ENCODE measurements around the gene ULK3. TPM values are rescaled to one million over a fixed set of nuclear protein-coding genes. Genes with fewer than 3 reads are reported as not detected.

ULK3 gene
- total RNA-seq, 2 experiments from 2014 or later, result 37.8 to 38.9 TPM

DNA sequence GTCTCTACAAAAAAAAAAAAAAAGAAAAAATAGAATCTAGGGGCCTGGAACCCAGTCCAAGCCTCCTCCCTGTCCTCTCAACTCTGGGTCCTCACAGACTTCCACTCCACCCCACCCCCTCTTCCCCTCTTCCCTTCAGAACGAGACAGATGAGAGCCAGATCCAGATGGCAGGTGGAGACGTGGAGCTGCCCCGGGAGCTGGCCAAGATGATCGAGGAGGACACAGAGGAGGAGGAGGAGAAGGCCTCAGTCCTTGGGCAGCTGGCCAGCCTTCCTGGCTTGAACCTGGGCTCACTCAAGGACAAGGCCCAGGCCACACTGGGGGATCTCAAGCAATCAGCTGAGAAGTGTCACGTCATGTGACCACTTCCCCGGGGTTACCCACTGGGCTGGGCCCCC is 13.0 kb downstream of the ULK3 start:
- intact Hi-C loops (cut with DNase I, micrococcal nuclease), result loop anchor here in 1 of 2 experiments (10.0 kb wide), 1 partner anchor 195 kb away; no protein-coding TSS in a partner anchor
- H3K4me3 Mint-ChIP-seq, result no peak overlapping the region
- Histone ChIP-seq H3K9me3 (ENCODE audit: control insufficient read depth in 1 of 2, insufficient read depth in 1 of 2, low read length in 2 of 2) (peaks cover 0 to 8% of the 10 kb centered on the region in 2 experiments), H3K27me3 (ENCODE audit: control insufficient read depth in 1 of 2, insufficient read depth in 2 of 2, low read length in 2 of 2) (peaks cover 20% of the 10 kb centered on the region in 2 experiments), H3K27ac (ENCODE audit: low read depth in 1 of 2, low read length in 2 of 2) (no peak overlapping the region), H3K4me3 (ENCODE audit: low read length) (no peak overlapping the region), H3K36me3 (ENCODE audit: insufficient read depth, low read length) (no peaks in the 10 kb centered on the region), H3K4me1 (ENCODE audit: insufficient read depth, low read length) (peaks cover 6% of the 10 kb centered on the region)
- H3K27me3 Mint-ChIP-seq, result peaks cover 28% of the 10 kb centered on the region
- ATAC-seq (ENCODE audit: poor library complexity) (no peak), DNase-seq (no peak)
- H3K36me3 Mint-ChIP-seq (ENCODE audit: low read depth), result no peaks in the 10 kb centered on the region
- CTCF ChIA-PET, result no interaction called here
- H3K9me3 Mint-ChIP-seq, result no peaks in the 10 kb centered on the region
- POLR2A ChIA-PET, result no interaction called here
- no peaks in the 10 kb centered on the region for H3K4me1 Mint-ChIP-seq (ENCODE audit: low read depth)
- TF ChIP-seq, protein P1, sequence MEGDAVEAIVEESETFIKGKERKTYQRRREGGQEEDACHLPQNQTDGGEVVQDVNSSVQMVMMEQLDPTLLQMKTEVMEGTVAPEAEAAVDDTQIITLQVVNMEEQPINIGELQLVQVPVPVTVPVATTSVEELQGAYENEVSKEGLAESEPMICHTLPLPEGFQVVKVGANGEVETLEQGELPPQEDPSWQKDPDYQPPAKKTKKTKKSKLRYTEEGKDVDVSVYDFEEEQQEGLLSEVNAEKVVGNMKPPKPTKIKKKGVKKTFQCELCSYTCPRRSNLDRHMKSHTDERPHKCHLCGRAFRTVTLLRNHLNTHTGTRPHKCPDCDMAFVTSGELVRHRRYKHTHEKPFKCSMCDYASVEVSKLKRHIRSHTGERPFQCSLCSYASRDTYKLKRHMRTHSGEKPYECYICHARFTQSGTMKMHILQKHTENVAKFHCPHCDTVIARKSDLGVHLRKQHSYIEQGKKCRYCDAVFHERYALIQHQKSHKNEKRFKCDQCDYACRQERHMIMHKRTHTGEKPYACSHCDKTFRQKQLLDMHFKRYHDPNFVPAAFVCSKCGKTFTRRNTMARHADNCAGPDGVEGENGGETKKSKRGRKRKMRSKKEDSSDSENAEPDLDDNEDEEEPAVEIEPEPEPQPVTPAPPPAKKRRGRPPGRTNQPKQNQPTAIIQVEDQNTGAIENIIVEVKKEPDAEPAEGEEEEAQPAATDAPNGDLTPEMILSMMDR (IDR thresholded peaks at IDR 0.05), result no peak
- no peak overlapping the region for H3K27ac Mint-ChIP-seq

DNA sequence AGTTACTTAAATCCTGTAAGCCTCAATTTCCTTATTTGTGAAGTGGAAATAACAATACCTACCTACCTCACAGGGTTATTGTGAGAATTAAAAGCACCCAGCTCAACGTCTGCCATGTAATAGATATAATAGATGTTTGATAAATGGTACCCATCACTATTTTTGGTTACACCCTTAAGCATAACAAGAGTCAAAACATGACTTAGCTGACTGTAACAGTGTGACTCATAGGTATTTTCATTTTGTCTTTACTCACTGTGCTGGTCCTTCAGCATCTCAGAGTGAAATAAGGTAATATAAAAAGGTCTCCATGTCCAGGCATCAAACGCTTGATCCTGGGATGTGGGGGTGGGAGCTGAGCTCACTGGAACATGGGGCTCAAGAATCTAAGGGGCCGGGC is 13.5 kb downstream of the ULK3 start:
- H3K4me3 Mint-ChIP-seq, result no peak overlapping the region
- peaks cover 0 to 8% of the 10 kb centered on the region in 2 experiments for H3K9me3 ChIP-seq (ENCODE audit: control insufficient read depth in 1 of 2, insufficient read depth in 1 of 2, low read length in 2 of 2)
- ChIA-PET CTCF (no interaction called here), POLR2A (interaction anchor here (0.9 kb wide), 1 partner anchor 42 kb away, joined by 3 read pairs; no protein-coding TSS in a partner anchor)
- no peaks in the 10 kb centered on the region for H3K9me3 Mint-ChIP-seq
- TF ChIP-seq, protein P1 (IDR thresholded peaks at IDR 0.05), result no peak
- peaks cover 6% of the 10 kb centered on the region for H3K4me1 ChIP-seq (ENCODE audit: insufficient read depth, low read length)
- H3K27ac Mint-ChIP-seq, result no peak overlapping the region
- H3K36me3 Mint-ChIP-seq (ENCODE audit: low read depth), result no peaks in the 10 kb centered on the region
- no peak for DNase-seq
- no peak overlapping the region for H3K27ac ChIP-seq (ENCODE audit: low read depth in 1 of 2, low read length in 2 of 2)
- no peak for ATAC-seq (ENCODE audit: poor library complexity)
- peaks cover 20% of the 10 kb centered on the region in 2 experiments for H3K27me3 ChIP-seq (ENCODE audit: control insufficient read depth in 1 of 2, insufficient read depth in 2 of 2, low read length in 2 of 2)
- intact Hi-C loops (cut with DNase I, micrococcal nuclease), result no loop called here
- H3K4me3 ChIP-seq (ENCODE audit: low read length), result no peak overlapping the region
- H3K27me3 Mint-ChIP-seq, result peaks cover 33% of the 10 kb centered on the region
- no peaks in the 10 kb centered on the region for H3K4me1 Mint-ChIP-seq (ENCODE audit: low read depth)
- H3K36me3 ChIP-seq (ENCODE audit: insufficient read depth, low read length), result no peaks in the 10 kb centered on the region

DNA sequence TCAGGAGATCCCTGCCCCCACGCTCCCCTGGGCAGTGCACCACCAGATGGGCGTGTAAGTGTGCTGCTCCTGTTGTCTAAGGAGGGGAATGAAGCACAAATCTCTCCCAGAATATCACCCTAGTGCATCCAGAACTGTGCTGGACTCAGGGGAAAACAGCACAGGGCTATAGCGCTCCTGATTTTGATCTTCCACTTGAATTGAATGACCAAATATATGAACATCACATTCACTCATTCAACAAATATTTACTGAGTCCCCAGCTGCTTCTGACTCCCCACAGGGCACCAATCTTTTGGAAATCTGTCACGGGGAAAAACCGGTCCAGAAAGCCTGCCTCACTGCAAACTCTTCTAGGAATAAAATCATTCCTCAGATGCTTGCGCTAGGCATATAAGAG is 14.1 kb downstream of the ULK3 start:
- H3K9me3 ChIP-seq (ENCODE audit: control insufficient read depth in 1 of 2, insufficient read depth in 1 of 2, low read length in 2 of 2), result peaks cover 0 to 8% of the 10 kb centered on the region in 2 experiments
- TF ChIP-seq, protein P1 (IDR thresholded peaks at IDR 0.05), result no peak
- no peak overlapping the region for H3K4me3 Mint-ChIP-seq
- H3K9me3 Mint-ChIP-seq, result no peaks in the 10 kb centered on the region
- H3K27ac ChIP-seq (ENCODE audit: low read depth in 1 of 2, low read length in 2 of 2), result no peak overlapping the region
- H3K36me3 Mint-ChIP-seq (ENCODE audit: low read depth), result no peaks in the 10 kb centered on the region
- no peaks in the 10 kb centered on the region for H3K36me3 ChIP-seq (ENCODE audit: insufficient read depth, low read length)
- H3K27ac Mint-ChIP-seq, result no peak overlapping the region
- H3K4me1 ChIP-seq (ENCODE audit: insufficient read depth, low read length), result peaks cover 6% of the 10 kb centered on the region
- intact Hi-C loops (cut with DNase I, micrococcal nuclease), result no loop called here
- H3K4me1 Mint-ChIP-seq (ENCODE audit: low read depth), result no peaks in the 10 kb centered on the region
- CTCF ChIA-PET, result no interaction called here
- no peak for ATAC-seq (ENCODE audit: poor library complexity)
- peaks cover 20% of the 10 kb centered on the region in 2 experiments for H3K27me3 ChIP-seq (ENCODE audit: control insufficient read depth in 1 of 2, insufficient read depth in 2 of 2, low read length in 2 of 2)
- DNase-seq, result no peak
- POLR2A ChIA-PET, result interaction anchor here (0.9 kb wide), 1 partner anchor 41 kb away, joined by 3 read pairs; no protein-coding TSS in a partner anchor
- H3K27me3 Mint-ChIP-seq, result peaks cover 33% of the 10 kb centered on the region
- no peak overlapping the region for H3K4me3 ChIP-seq (ENCODE audit: low read length)

All from CD4-positive, alpha-beta T cell (primary cell).